ENCODE data around the gene RGS19.
A peak's percentile ranks its signal among the peaks of the same experiment; 100 is the strongest.
"Not testable (repeated sequence)": the region's sequence is repeated elsewhere in the genome, so short reads cannot be mapped to it uniquely, and the experiment has no call there.

The RGS19 gene

GRCh38 chr20:64079273-64080012 is at the start of gene RGS19:
TSS of gene RGS19 (minus strand) at chr20:64079518. CDS start at chr20:64076886, 2,632 bp downstream.
- DNase-seq, result peak; percentile 73

DNA sequence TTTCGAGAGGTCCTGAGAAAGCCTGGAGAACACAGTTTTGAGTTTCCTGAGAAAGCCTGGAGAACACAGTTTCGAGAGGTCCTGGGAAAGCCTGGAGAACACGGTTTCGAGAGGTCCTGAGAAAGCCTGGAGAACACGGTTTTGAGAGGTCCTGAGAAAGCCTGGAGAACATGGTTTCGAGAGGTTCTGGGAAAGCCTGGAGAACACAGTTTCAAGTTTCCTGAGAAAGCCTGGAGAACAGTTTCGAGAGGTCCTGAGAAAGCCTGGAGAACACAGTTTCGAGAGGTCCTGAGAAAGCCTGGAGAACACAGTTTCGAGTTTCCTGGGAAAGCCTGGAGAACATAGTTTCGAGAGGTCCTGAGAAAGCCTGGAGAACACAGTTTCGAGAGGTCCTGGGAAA is 44.2 kb upstream of the RGS19 start:
- DNase-seq, result not testable (repeated sequence)

DNA sequence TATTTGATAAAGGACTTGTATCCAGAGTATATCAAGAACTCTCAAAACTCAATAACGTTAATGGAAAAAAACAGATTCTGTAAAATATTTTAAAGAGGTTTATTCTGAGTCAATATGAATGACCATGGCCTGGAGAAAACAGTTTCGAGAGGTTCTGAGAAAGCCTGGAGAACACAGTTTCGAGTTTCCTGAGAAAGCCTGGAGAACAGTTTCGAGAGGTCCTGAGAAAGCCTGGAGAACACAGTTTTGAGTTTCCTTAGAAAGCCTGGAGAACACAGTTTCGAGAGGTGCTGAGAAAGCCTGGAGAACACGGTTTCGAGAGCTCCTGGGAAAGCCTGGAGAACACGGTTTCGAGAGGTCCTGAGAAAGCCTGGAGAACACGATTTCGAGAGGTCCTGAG is 43.6 kb upstream of the RGS19 start:
- not testable (repeated sequence) for DNase-seq

DNA sequence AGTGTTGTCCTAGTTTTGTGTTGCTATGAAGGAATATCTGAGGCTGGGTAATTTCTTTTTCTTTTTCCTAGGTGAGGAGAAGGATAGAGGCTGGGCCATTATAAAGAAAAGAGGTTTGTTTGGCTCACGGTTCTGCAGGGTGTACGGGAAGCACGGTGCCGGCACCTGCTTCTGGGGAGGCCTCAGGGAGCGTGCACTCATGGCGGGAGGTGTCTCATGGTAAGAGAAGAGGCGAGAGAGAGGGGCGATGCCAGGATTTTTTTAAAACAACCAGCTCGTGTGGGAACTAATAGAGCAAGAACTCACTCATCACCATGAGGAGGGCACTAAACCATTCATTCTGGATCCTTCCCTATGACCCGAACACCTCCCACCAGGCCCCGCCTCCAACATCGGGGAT is 42.3 kb upstream of the RGS19 start:
- DNase-seq, result no peak

- DNase-seq, result no peak
These were observed 40.5 kb upstream of the RGS19 start for GRCh38 chr20:64119681-64120341.

GRCh38 chr20:64119301-64119680 is 40.0 kb upstream of the RGS19 start:
- DNase-seq, result no peak

DNA sequence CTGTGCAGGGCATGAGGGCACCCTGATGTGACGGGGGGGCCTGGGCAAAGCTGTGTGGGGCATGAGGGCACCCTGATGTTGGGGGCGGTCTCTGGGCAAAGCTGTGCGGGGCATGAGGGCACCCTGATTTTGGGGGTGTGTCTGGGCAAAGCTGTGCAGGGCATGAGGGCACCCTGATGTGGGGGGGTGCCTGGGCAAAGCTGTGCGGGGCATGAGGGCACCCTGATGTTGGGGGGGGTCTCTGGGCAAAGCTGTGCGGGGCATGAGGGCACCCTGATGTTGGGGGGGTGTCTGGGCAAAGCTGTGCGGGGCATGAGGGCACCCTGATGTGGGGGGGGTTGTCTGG is 38.1 kb upstream of the RGS19 start:
- not testable (repeated sequence) for DNase-seq

DNA sequence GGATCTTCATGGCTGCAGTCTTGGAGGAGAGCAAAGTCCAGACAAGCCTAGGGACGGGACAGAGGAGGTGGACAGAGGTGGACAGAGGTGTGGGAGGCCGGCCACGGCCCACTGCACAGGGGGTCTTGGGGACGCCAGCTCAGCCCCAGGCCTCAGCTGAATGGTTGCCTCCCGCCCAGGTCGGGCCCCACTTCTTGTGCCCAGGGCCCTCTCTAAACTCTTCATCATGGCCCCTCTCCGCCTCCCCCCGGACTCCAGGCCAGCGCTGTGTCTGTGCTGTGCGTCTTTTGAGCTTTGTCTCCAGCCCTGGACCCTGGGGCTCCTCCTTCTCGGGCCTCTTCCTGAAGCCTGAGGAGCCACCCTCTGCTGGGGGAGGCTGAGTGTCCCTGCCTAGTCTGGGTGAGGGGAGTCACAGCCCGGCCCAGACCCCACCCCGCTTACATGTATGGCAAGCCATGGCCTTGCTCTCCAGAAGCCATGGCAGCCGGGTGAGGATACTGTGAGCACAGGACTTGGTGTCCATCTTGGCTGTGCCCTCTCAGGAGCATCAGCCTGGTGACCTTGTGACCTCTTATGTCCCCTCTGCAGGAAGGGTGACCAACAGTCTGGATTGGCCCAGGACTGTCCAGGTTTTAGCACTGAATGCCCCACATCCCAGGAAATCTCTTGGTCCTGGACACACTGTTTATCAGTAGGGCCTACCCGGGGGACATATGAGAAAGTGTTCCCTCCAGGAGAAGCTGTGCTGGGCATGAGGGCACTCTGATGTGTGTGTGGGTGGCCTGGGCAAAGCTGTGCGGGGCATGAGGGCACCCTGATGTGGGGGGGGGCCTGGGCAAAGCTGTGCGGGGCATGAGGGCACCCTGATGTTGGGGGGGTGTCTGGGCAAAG is 37.5 kb upstream of the RGS19 start:
- DNase-seq, result no peak

GRCh38 chr20:64116016-64116415 is 36.7 kb upstream of the RGS19 start:
- DNase-seq, result no peak

GRCh38 chr20:64115171-64115911 is 36.0 kb upstream of the RGS19 start:
- DNase-seq, result no peak

GRCh38 chr20:64114356-64114971 is 35.1 kb upstream of the RGS19 start:
- no peak for DNase-seq

DNA sequence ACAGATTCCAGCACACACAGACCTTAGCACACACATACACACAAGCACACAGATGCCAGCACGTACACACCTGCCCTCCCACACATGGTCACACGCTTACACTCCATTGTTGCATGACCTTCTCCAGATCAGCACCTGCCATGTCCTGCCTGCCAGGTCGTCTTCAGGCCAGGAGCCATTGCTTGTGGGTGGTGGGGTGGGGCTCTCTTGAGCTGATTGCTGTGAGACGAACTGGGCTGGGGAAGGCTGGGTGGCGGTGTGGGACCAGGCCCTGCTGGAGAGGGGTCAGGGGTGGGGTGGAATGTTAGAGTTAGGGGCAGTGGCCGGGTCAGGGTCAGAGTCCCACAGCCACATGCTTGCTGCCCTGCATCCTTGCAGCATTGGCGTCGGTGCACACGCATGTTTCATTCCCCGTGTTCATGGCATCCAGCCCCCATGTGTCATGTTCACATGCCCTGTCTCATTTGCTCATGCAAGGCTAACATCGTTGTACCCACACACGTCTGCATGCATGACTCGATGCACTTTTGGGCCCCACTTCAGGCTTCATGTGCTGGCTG is 34.6 kb upstream of the RGS19 start:
- no peak for DNase-seq

DNA sequence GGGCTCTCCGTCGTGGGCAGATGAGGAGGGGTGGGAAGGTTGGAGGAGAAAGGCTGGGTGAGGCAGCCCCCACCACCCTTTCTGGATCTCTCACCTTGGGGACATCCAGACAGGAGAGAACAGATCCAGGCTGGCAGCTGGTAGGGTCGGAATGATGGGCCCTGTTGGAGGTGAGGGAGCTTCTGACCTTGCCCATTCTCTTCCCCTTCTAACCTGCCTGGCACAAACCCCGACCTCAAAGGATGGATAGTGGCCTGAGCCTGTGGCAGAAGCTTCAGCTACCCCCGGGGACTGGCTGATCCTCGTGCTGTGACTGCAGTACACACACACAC is 34.1 kb upstream of the RGS19 start:
- DNase-seq, result no peak

- no peak for DNase-seq
These were observed 33.5 kb upstream of the RGS19 start for GRCh38 chr20:64112691-64113443.

- DNase-seq, result no peak
These were observed 32.7 kb upstream of the RGS19 start for GRCh38 chr20:64111841-64112641.

GRCh38 chr20:64110411-64111068 is 31.2 kb upstream of the RGS19 start:
- DNase-seq, result no peak

- DNase-seq, result no peak
These were observed 30.6 kb upstream of the RGS19 start for GRCh38 chr20:64109831-64110391.

DNA sequence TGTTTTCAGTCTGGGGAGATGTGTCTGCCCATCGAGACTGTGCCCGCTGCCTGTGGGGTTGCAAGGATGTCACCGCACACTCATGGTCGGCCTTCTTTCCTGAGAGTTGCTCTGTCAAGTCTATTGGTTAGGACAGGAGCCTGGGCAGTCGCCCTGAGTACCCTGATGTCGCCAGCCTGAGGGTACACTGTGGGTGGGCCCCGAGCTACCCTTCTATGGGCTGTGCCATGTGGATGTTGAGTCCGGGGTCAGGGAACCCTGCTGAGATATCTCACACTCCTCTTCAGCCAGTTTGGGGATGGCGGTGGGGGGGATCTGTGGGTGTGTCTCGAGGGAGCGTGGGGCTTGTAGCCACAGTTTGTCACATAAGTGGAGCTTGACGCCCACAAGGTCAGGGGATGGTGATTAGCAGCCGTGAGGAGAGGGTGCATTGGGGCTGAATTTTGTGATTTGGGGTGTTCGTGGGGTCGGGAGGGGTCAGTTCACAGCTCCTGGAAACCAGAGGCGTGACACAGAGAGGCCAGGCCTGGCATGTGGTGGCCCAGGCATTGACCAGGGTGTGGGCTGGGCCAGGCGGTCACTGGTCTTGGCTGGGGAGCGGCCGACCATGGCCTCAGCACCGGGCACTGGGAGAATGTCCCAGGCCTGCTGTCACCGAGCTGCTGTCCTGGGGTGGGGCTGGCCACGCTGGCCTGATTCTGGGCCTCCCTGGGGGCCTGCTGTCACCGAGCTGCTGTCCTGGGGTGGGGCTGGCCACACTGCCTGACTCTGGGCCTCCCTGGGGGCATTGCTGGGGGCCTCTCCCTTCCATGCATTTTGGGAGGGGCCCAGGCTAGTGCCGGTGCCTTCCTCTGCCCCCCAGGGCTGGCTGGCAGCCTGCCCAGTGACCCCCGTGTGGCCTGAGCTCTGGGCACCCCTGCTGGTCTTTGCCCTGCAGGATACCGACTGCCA is 29.7 kb upstream of the RGS19 start:
- no peak for DNase-seq
